ENCODE results near the gene STS. TPM values are rescaled to one million over a fixed set of nuclear protein-coding genes. Genes with fewer than 3 reads are reported as not detected.

STS gene
- polyA plus RNA-seq = 1 to 10 TPM in 1 of 2 donors, under 1 TPM in 1; 0.94 to 1.4 TPM

- H3K9me3 ChIP-seq (ENCODE audit: control insufficient read depth in 2 of 2, insufficient read depth in 1 of 2, low read depth in 1 of 2, low read length in 1 of 2) = no peaks in the 10 kb centered on the region
- peak within 1 kb of the TSS; percentile 91 to 95 for H3K27ac ChIP-seq (ENCODE audit: low read depth in 2 of 2, low read length in 1 of 2)
- 1% methylated on average over 48 to 61 of the region's 61 CpGs for WGBS, 2 donors
- peak within 1 kb of the TSS; percentile 80 to 89 for H3K4me3 ChIP-seq (ENCODE audit: low read depth in 1 of 2, low read length in 2 of 2)
- no peaks in the 10 kb centered on the region for H3K36me3 ChIP-seq (ENCODE audit: control insufficient read depth in 2 of 2, insufficient read depth in 2 of 2, low read length in 1 of 2)
- no peaks in the 10 kb centered on the region for H3K27me3 ChIP-seq (ENCODE audit: control insufficient read depth in 1 of 2, insufficient read depth in 2 of 2, low read length in 2 of 2)
- H3K4me1 ChIP-seq (ENCODE audit: control insufficient read depth in 2 of 2, insufficient read depth in 2 of 2, low read length in 1 of 2) = no peaks in the 10 kb centered on the region
Observed at GRCh38 chrX:7147413-7147977, at the start of gene STS. Gene STS, plus strand, starts transcription at chrX:7147712. Its CDS starts 105,488 bp downstream, at chrX:7253200.

GRCh38 chrX:7100022-7100421 lies 47.5 kb upstream of the STS start:
- Histone ChIP-seq H3K4me3 (ENCODE audit: low read depth in 1 of 2, low read length in 2 of 2) (no peak overlapping the region), H3K9me3 (ENCODE audit: control insufficient read depth in 2 of 2, insufficient read depth in 1 of 2, low read depth in 1 of 2, low read length in 1 of 2) (no peaks in the 10 kb centered on the region), H3K27me3 (ENCODE audit: control insufficient read depth in 1 of 2, insufficient read depth in 2 of 2, low read length in 2 of 2) (no peaks in the 10 kb centered on the region), H3K36me3 (ENCODE audit: control insufficient read depth in 2 of 2, insufficient read depth in 2 of 2, low read length in 1 of 2) (peaks cover 0 to 3% of the 10 kb centered on the region in 2 donors), H3K4me1 (ENCODE audit: control insufficient read depth in 2 of 2, insufficient read depth in 2 of 2, low read length in 1 of 2) (no peaks in the 10 kb centered on the region), H3K27ac (ENCODE audit: low read depth in 2 of 2, low read length in 1 of 2) (no peak overlapping the region)
- 95 to 96% methylated on average over 6 to 7 of the region's 7 CpGs for WGBS, 2 donors

GRCh38 chrX:7102119-7102518 lies 45.4 kb upstream of the STS start:
- H3K4me1 ChIP-seq (ENCODE audit: control insufficient read depth in 2 of 2, insufficient read depth in 2 of 2, low read length in 1 of 2) = peaks cover 0 to 3% of the 10 kb centered on the region in 2 donors
- H3K36me3 ChIP-seq (ENCODE audit: control insufficient read depth in 2 of 2, insufficient read depth in 2 of 2, low read length in 1 of 2) = no peaks in the 10 kb centered on the region
- no peaks in the 10 kb centered on the region for H3K27me3 ChIP-seq (ENCODE audit: control insufficient read depth in 1 of 2, insufficient read depth in 2 of 2, low read length in 2 of 2)
- H3K27ac ChIP-seq (ENCODE audit: low read depth in 2 of 2, low read length in 1 of 2) = no peak overlapping the region
- WGBS, 2 donors = 91 to 92% methylated on average over 3 of the region's 3 CpGs
- H3K4me3 ChIP-seq (ENCODE audit: low read depth in 1 of 2, low read length in 2 of 2) = no peak overlapping the region
- H3K9me3 ChIP-seq (ENCODE audit: control insufficient read depth in 2 of 2, insufficient read depth in 1 of 2, low read depth in 1 of 2, low read length in 1 of 2) = no peaks in the 10 kb centered on the region

- Histone ChIP-seq H3K36me3 (ENCODE audit: control insufficient read depth in 2 of 2, insufficient read depth in 2 of 2, low read length in 1 of 2) (peaks cover 0 to 2% of the 10 kb centered on the region in 2 donors), H3K4me3 (ENCODE audit: low read depth in 1 of 2, low read length in 2 of 2) (no peak overlapping the region), H3K4me1 (ENCODE audit: control insufficient read depth in 2 of 2, insufficient read depth in 2 of 2, low read length in 1 of 2) (peaks cover 3 to 7% of the 10 kb centered on the region in 2 donors), H3K27ac (ENCODE audit: low read depth in 2 of 2, low read length in 1 of 2) (no peak overlapping the region), H3K9me3 (ENCODE audit: control insufficient read depth in 2 of 2, insufficient read depth in 1 of 2, low read depth in 1 of 2, low read length in 1 of 2) (no peaks in the 10 kb centered on the region), H3K27me3 (ENCODE audit: control insufficient read depth in 1 of 2, insufficient read depth in 2 of 2, low read length in 2 of 2) (no peaks in the 10 kb centered on the region)
- WGBS, 2 donors = 93 to 95% methylated on average over 2 of the region's 2 CpGs
Observed at GRCh38 chrX:7106649-7107048, 40.9 kb upstream of the STS start.

- Histone ChIP-seq H3K4me3 (ENCODE audit: low read depth in 1 of 2, low read length in 2 of 2) (no peak overlapping the region), H3K27ac (ENCODE audit: low read depth in 2 of 2, low read length in 1 of 2) (no peak overlapping the region), H3K4me1 (ENCODE audit: control insufficient read depth in 2 of 2, insufficient read depth in 2 of 2, low read length in 1 of 2) (peaks cover 3 to 7% of the 10 kb centered on the region in 2 donors), H3K27me3 (ENCODE audit: control insufficient read depth in 1 of 2, insufficient read depth in 2 of 2, low read length in 2 of 2) (no peaks in the 10 kb centered on the region), H3K9me3 (ENCODE audit: control insufficient read depth in 2 of 2, insufficient read depth in 1 of 2, low read depth in 1 of 2, low read length in 1 of 2) (no peaks in the 10 kb centered on the region), H3K36me3 (ENCODE audit: control insufficient read depth in 2 of 2, insufficient read depth in 2 of 2, low read length in 1 of 2) (peaks cover 0 to 2% of the 10 kb centered on the region in 2 donors)
- WGBS, 2 donors = 94 to 99% methylated on average over 5 of the region's 5 CpGs
Observed at GRCh38 chrX:7108030-7108429, 39.5 kb upstream of the STS start.

- Histone ChIP-seq H3K27me3 (ENCODE audit: control insufficient read depth in 1 of 2, insufficient read depth in 2 of 2, low read length in 2 of 2) (no peaks in the 10 kb centered on the region), H3K9me3 (ENCODE audit: control insufficient read depth in 2 of 2, insufficient read depth in 1 of 2, low read depth in 1 of 2, low read length in 1 of 2) (no peaks in the 10 kb centered on the region), H3K4me1 (ENCODE audit: control insufficient read depth in 2 of 2, insufficient read depth in 2 of 2, low read length in 1 of 2) (peaks cover 3 to 7% of the 10 kb centered on the region in 2 donors), H3K27ac (ENCODE audit: low read depth in 2 of 2, low read length in 1 of 2) (peak overlapping the region; percentile 40 to 47), H3K36me3 (ENCODE audit: control insufficient read depth in 2 of 2, insufficient read depth in 2 of 2, low read length in 1 of 2) (peaks cover 0 to 2% of the 10 kb centered on the region in 2 donors), H3K4me3 (ENCODE audit: low read depth in 1 of 2, low read length in 2 of 2) (no peak overlapping the region)
- 17 to 60% methylated on average over 11 of the region's 11 CpGs for WGBS, 2 donors
Observed at GRCh38 chrX:7109049-7109531, 38.4 kb upstream of the STS start.

- WGBS, 2 donors = 78 to 87% methylated on average over 12 of the region's 12 CpGs
- Histone ChIP-seq H3K27ac (ENCODE audit: low read depth in 2 of 2, low read length in 1 of 2) (no peak overlapping the region), H3K27me3 (ENCODE audit: control insufficient read depth in 1 of 2, insufficient read depth in 2 of 2, low read length in 2 of 2) (no peaks in the 10 kb centered on the region), H3K36me3 (ENCODE audit: control insufficient read depth in 2 of 2, insufficient read depth in 2 of 2, low read length in 1 of 2) (peaks cover 0 to 2% of the 10 kb centered on the region in 2 donors), H3K4me1 (ENCODE audit: control insufficient read depth in 2 of 2, insufficient read depth in 2 of 2, low read length in 1 of 2) (peaks cover 3 to 7% of the 10 kb centered on the region in 2 donors), H3K9me3 (ENCODE audit: control insufficient read depth in 2 of 2, insufficient read depth in 1 of 2, low read depth in 1 of 2, low read length in 1 of 2) (no peaks in the 10 kb centered on the region), H3K4me3 (ENCODE audit: low read depth in 1 of 2, low read length in 2 of 2) (no peak overlapping the region)
Observed at GRCh38 chrX:7109838-7110793, 37.4 kb upstream of the STS start.

- Histone ChIP-seq H3K9me3 (ENCODE audit: control insufficient read depth in 2 of 2, insufficient read depth in 1 of 2, low read depth in 1 of 2, low read length in 1 of 2) (no peaks in the 10 kb centered on the region), H3K4me3 (ENCODE audit: low read depth in 1 of 2, low read length in 2 of 2) (no peak overlapping the region), H3K27ac (ENCODE audit: low read depth in 2 of 2, low read length in 1 of 2) (no peak overlapping the region), H3K36me3 (ENCODE audit: control insufficient read depth in 2 of 2, insufficient read depth in 2 of 2, low read length in 1 of 2) (peaks cover 0 to 2% of the 10 kb centered on the region in 2 donors), H3K27me3 (ENCODE audit: control insufficient read depth in 1 of 2, insufficient read depth in 2 of 2, low read length in 2 of 2) (no peaks in the 10 kb centered on the region), H3K4me1 (ENCODE audit: control insufficient read depth in 2 of 2, insufficient read depth in 2 of 2, low read length in 1 of 2) (peaks cover 3 to 7% of the 10 kb centered on the region in 2 donors)
- WGBS, 2 donors = 64 to 67% methylated on average over 5 of the region's 5 CpGs
Observed at GRCh38 chrX:7110821-7111276, 36.7 kb upstream of the STS start.

- Histone ChIP-seq H3K27me3 (ENCODE audit: control insufficient read depth in 1 of 2, insufficient read depth in 2 of 2, low read length in 2 of 2) (no peaks in the 10 kb centered on the region), H3K4me3 (ENCODE audit: low read depth in 1 of 2, low read length in 2 of 2) (no peak overlapping the region), H3K36me3 (ENCODE audit: control insufficient read depth in 2 of 2, insufficient read depth in 2 of 2, low read length in 1 of 2) (peaks cover 0 to 2% of the 10 kb centered on the region in 2 donors), H3K27ac (ENCODE audit: low read depth in 2 of 2, low read length in 1 of 2) (no peak overlapping the region), H3K9me3 (ENCODE audit: control insufficient read depth in 2 of 2, insufficient read depth in 1 of 2, low read depth in 1 of 2, low read length in 1 of 2) (no peaks in the 10 kb centered on the region), H3K4me1 (ENCODE audit: control insufficient read depth in 2 of 2, insufficient read depth in 2 of 2, low read length in 1 of 2) (peaks cover 0 to 7% of the 10 kb centered on the region in 2 donors)
- 99% methylated on average over 6 of the region's 6 CpGs for WGBS, 2 donors
Observed at GRCh38 chrX:7111518-7111917, 36.0 kb upstream of the STS start.

All from esophagus (tissue), 2 donors.